Ishikawa (cell line): ENCODE measurements around the gene STXBP1.

Experiments used
- CEBPB ChIP-seq: IDR thresholded peaks from 2 replicates; pipeline ENCODE4 v1.6.1; 2012
- CREB1 ChIP-seq: IDR thresholded peaks from 2 replicates; pipeline ENCODE4 v1.6.1; 2012; ENCODE audit warnings: low read depth
- EGR1 ChIP-seq: IDR thresholded peaks from 2 replicates; pipeline ENCODE4 v1.6.1; 2012
- EP300 ChIP-seq: IDR thresholded peaks from 2 replicates; pipeline ENCODE4 v1.6.1; 2012; ENCODE audit warnings: borderline replicate concordance
- FOXM1 ChIP-seq: IDR thresholded peaks from 2 replicates; pipeline ENCODE4 v1.6.1; 2012; ENCODE audit warnings: low read depth, borderline replicate concordance
- NFIC ChIP-seq: IDR thresholded peaks from 2 replicates; pipeline ENCODE4 v1.6.1; 2012
- RAD21 ChIP-seq: IDR thresholded peaks from 2 replicates; pipeline ENCODE4 v1.6.1; 2012; ENCODE audit warnings: low read depth
- REST ChIP-seq: IDR thresholded peaks from 2 replicates; pipeline ENCODE4 v1.6.1; 2012; ENCODE audit warnings: low read depth, mild to moderate bottlenecking
- TAF1 ChIP-seq: IDR thresholded peaks from 2 replicates; pipeline ENCODE4 v1.6.1; 2012; ENCODE audit warnings: low read depth, mild to moderate bottlenecking
- TCF12 ChIP-seq: IDR thresholded peaks from 2 replicates; pipeline ENCODE4 v1.6.1; 2012; ENCODE audit warnings: low read depth
- TEAD4 ChIP-seq: IDR thresholded peaks from 2 replicates; pipeline ENCODE4 v1.6.1; 2012
- USF1 ChIP-seq: IDR thresholded peaks from 2 replicates; pipeline ENCODE4 v1.6.1; 2012
- YY1 ChIP-seq: IDR thresholded peaks from 2 replicates; pipeline ENCODE4 v1.6.1; 2012; ENCODE audit warnings: low read depth
- ZBTB7A ChIP-seq: IDR thresholded peaks from 2 replicates; pipeline ENCODE4 v1.6.1; 2012; ENCODE audit warnings: low read depth
- TF ChIP-seq, protein P1 (sequence below): IDR thresholded peaks from 2 replicates; pipeline ENCODE4 v1.6.1; 2012

Gene STXBP1

GRCh38 chr9:127585161-127585819 is 26.8 kb upstream of the STXBP1 start:
- no peak for TF ChIP-seq EP300
- TF ChIP-seq FOXM1: no peak
- TF ChIP-seq TAF1: no peak
- no peak for TF ChIP-seq CEBPB
- no peak for TF ChIP-seq RAD21
- TF ChIP-seq ZBTB7A: no peak
- no peak for TF ChIP-seq EGR1
- no peak for TF ChIP-seq CREB1
- no peak for TF ChIP-seq YY1
- TF ChIP-seq REST: no peak
- no peak for TF ChIP-seq TEAD4
- no peak for TF ChIP-seq USF1
- TF ChIP-seq, protein P1, sequence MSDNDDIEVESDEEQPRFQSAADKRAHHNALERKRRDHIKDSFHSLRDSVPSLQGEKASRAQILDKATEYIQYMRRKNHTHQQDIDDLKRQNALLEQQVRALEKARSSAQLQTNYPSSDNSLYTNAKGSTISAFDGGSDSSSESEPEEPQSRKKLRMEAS: no peak
- TF ChIP-seq TCF12: no peak
- no peak for TF ChIP-seq NFIC

DNA sequence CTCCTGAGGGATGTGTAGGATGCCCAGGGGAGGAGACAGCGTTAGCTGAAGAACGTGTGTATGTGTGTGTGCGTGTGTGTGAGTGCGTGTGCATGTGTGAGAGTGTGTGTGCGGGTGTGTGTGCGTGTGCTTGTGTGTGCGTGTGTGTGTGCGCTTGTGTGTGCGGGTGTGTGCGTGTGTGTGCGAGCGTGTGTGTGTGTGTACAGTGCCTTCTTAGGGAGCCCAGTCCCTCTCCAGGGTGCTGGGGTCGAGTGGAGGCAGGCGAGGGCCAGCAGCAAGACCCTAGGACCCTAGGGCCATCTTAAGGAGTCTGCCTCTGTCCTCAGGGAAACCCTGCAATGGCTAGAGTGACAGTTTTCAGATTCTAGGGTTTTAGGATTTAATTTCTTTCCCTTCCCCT is 26.0 kb upstream of the STXBP1 start:
- TF ChIP-seq CEBPB (no peak), NFIC (no peak), TCF12 (no peak), EP300 (no peak)

DNA sequence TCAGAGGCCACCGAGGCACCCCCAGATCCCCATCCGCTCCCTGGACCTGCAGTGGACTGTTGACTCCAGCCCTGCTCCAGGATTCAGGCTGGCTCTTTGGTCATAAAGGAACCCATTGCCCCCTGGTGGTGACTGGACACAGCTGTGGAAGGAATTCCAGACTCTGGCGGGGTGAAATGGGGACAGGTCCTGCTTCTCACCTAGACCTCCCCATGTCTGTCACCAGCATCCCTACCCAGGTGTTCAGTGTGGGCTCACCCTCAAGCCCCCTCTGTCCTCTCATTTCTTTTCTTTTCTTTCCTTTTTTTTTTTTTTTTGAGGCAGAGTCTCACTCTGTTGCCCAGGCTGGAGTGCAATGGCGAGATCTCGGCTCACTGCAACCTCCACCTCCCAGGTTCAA is 25.5 kb upstream of the STXBP1 start:
- TF ChIP-seq RAD21 (peak; percentile 99), TEAD4 (peak; percentile 72), REST (no peak), EP300 (no peak)

GRCh38 chr9:127587966-127588365 is 24.1 kb upstream of the STXBP1 start:
- no peak for TF ChIP-seq EGR1
- TF ChIP-seq USF1: no peak
- no peak for TF ChIP-seq CEBPB
- no peak for TF ChIP-seq CREB1
- TF ChIP-seq REST: no peak
- TF ChIP-seq NFIC: no peak
- TF ChIP-seq, protein P1: no peak
- TF ChIP-seq TAF1: no peak
- TF ChIP-seq TCF12: no peak
- TF ChIP-seq FOXM1: no peak
- no peak for TF ChIP-seq ZBTB7A
- no peak for TF ChIP-seq EP300
- TF ChIP-seq YY1: no peak
- no peak for TF ChIP-seq RAD21
